Bronchus fibroblast of lung (primary cell): ENCODE results near the gene HAUS3. TPM values are rescaled to one million over a fixed set of nuclear protein-coding genes. Genes with fewer than 3 reads are reported as not detected.

Experiments used
- total RNA-seq: library from RNA; depleted of rRNA; stranded (reverse); fragments of >200 nt; gene quantifications from 2 replicates; pipeline ENCODE4 v1.2.3, GENCODE V29; 2015

HAUS3 gene, protein sequence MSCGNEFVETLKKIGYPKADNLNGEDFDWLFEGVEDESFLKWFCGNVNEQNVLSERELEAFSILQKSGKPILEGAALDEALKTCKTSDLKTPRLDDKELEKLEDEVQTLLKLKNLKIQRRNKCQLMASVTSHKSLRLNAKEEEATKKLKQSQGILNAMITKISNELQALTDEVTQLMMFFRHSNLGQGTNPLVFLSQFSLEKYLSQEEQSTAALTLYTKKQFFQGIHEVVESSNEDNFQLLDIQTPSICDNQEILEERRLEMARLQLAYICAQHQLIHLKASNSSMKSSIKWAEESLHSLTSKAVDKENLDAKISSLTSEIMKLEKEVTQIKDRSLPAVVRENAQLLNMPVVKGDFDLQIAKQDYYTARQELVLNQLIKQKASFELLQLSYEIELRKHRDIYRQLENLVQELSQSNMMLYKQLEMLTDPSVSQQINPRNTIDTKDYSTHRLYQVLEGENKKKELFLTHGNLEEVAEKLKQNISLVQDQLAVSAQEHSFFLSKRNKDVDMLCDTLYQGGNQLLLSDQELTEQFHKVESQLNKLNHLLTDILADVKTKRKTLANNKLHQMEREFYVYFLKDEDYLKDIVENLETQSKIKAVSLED
- 6.5 and 9.8 TPM in 2 replicates for total RNA-seq

DNA sequence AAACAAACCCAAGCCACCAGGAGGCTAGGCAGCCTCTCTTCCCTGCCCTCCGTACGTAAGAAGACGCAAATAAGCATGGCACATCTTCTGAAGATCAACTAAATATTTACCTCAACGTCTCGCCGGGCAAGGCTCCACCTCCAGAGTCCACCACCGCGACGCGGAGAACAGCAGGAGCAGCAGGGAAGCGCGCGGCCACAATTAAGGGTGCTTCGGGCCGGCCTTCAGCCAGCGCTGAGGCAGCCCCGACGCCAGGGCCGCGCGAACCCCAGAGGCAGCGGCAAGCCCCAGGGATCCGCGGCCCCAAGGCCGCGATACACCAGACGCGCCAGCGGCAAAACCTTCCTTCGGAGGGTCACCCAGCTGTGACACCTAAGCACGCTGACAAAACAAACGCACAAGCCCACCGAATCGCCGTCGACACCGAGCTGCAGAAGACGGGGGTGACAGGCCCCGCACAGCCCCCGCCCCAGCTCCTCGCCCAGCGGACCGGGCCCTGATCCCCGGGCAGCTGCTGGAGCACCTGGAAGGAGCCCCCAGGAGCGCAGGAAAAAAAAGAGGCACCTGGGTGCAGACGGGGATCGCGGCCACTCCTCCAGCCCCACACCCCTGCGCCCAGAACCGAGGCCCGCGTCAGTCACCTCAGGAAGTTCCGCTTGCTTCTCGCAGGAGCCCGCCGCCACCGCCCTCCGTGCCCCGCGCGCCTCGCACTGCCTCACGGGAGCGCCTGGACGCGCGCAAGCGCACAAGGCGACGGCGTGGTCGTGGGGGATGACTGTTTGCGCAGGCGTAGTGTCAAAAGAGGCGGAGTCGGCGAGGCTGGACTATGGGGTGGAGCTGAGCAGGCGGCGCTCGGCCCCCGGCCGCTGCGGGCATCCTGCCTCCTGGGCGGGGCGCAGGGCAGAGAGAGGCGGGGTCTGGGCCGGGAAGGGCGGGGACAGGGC is at the start of gene HAUS3, which contains the start of gene POLN:
TSS of gene HAUS3 (minus strand) at position 712 of the 944 bp plus-strand sequence. CDS start 1,175 bp downstream, outside the sequence.
TSS of gene POLN (minus strand) at position 712 of the 944 bp plus-strand sequence. CDS start 12,890 bp downstream, outside the sequence.

DNA sequence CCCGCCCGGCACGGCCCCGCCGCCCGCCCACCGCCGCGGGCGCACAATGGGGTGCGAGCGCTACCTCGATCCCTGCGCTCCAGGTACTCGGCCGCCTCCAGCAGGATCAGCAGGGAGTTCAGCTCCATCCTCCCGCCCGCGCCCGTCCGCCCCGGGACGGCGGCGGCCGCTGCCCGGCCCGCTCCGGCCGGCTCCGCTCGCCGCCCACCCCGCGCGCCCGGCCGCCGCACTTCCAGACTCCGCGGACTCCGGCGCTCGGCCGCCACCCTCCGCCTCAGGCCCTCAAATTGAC is 19.9 kb upstream of the HAUS3 start, which contains the start of gene MXD4:
TSS of gene MXD4 (minus strand) at position 257 of the 292 bp plus-strand sequence. CDS start at position 128, 129 bp downstream.

Other genes with a start within 250 kb of the HAUS3 start
- 18.3 and 19.9 TPM in 2 replicates for gene NELFA, start 233.1 kb downstream of the HAUS3 start, total RNA-seq
- gene NAT8L, start 182.8 kb downstream of the HAUS3 start, total RNA-seq = under 0.01 TPM in 1 of 2 replicates, not detected in the other
- gene POLN, start within 50 bp of the HAUS3 start, total RNA-seq = 0.59 and 2.0 TPM in 2 replicates
- 56.3 and 58.1 TPM in 2 replicates for gene MXD4, start 20.0 kb upstream of the HAUS3 start, total RNA-seq
- gene ZFYVE28, start 176.5 kb upstream of the HAUS3 start, total RNA-seq = 2.8 and 5.4 TPM in 2 replicates
- not detected in 2 replicates for gene CFAP99, start 176.8 kb upstream of the HAUS3 start, total RNA-seq
- gene RNF4, start 227.0 kb upstream of the HAUS3 start, total RNA-seq = 39.5 and 40.2 TPM in 2 replicates